ENCODE measurements around the gene MARVELD3. TPM values are rescaled to one million over a fixed set of nuclear protein-coding genes. Genes with fewer than 3 reads are reported as not detected.
"Not testable (repeated sequence)": the region's sequence is repeated elsewhere in the genome, so short reads cannot be mapped to it uniquely, and the experiment has no call there.

Gene MARVELD3
- total RNA-seq, 1 donor from 2014 or later = 0.25 TPM

DNA sequence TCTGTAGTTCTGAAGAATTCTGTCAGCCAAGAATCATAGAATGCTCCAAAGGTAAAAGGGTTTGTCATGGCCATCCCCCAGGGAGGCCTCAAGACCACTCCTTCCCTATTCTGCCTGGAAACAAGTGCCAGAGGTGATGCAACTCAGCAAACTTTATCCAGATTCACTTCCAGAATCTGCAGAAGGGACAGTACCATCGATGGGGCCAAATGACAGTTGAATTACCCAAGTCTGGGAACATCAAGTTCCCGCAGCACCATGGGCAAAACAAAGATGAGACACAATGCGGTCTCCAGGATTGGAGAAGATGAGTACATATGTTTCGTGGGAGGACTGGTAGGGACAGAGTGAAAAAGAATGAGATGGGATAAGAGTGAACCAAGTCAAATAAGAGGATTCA lies 35.4 kb upstream of the MARVELD3 start:
- no peak for DNase-seq
- Mint-ChIP-seq H3K36me3 (ENCODE audit: unreplicated experiment) (no peaks in the 10 kb centered on the region), H3K27ac (ENCODE audit: unreplicated experiment) (no peak overlapping the region), H3K27me3 (ENCODE audit: unreplicated experiment) (peaks cover 2% of the 10 kb centered on the region), H3K4me1 (ENCODE audit: low read depth, unreplicated experiment) (no peaks in the 10 kb centered on the region), H3K9me3 (ENCODE audit: unreplicated experiment) (peaks cover 3% of the 10 kb centered on the region), H3K4me3 (ENCODE audit: unreplicated experiment) (no peak overlapping the region)
- TF ChIP-seq, protein P1, sequence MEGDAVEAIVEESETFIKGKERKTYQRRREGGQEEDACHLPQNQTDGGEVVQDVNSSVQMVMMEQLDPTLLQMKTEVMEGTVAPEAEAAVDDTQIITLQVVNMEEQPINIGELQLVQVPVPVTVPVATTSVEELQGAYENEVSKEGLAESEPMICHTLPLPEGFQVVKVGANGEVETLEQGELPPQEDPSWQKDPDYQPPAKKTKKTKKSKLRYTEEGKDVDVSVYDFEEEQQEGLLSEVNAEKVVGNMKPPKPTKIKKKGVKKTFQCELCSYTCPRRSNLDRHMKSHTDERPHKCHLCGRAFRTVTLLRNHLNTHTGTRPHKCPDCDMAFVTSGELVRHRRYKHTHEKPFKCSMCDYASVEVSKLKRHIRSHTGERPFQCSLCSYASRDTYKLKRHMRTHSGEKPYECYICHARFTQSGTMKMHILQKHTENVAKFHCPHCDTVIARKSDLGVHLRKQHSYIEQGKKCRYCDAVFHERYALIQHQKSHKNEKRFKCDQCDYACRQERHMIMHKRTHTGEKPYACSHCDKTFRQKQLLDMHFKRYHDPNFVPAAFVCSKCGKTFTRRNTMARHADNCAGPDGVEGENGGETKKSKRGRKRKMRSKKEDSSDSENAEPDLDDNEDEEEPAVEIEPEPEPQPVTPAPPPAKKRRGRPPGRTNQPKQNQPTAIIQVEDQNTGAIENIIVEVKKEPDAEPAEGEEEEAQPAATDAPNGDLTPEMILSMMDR (IDR thresholded peaks at IDR 0.05; ENCODE audit: partially characterized antibody, unreplicated experiment) = no peak

DNA sequence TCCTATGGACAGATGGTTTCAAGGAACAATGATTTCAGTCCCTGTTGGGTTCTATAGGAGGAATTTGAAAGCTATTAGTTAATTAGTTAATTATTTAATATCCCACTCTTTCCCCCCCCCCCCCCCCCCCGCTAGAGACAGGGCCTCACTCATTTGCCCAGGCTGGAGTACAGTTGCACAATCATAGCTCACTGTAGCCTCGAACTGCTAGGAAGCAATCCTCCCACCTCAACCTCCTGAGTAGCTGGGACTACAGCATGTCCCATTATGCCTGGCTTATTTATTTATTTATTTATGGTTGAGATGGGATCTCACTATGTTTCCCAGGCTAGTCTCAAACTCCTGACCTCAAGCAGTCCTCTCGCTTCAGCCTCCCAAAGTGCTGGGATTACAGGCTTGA lies 34.1 kb upstream of the MARVELD3 start:
- Mint-ChIP-seq H3K9me3 (ENCODE audit: unreplicated experiment) (peaks cover 3% of the 10 kb centered on the region), H3K36me3 (ENCODE audit: unreplicated experiment) (no peaks in the 10 kb centered on the region), H3K27ac (ENCODE audit: unreplicated experiment) (no peak overlapping the region), H3K4me1 (ENCODE audit: low read depth, unreplicated experiment) (no peaks in the 10 kb centered on the region), H3K27me3 (ENCODE audit: unreplicated experiment) (no peaks in the 10 kb centered on the region), H3K4me3 (ENCODE audit: unreplicated experiment) (no peak overlapping the region)
- no peak for DNase-seq
- TF ChIP-seq, protein P1 (IDR thresholded peaks at IDR 0.05; ENCODE audit: partially characterized antibody, unreplicated experiment) = no peak

DNA sequence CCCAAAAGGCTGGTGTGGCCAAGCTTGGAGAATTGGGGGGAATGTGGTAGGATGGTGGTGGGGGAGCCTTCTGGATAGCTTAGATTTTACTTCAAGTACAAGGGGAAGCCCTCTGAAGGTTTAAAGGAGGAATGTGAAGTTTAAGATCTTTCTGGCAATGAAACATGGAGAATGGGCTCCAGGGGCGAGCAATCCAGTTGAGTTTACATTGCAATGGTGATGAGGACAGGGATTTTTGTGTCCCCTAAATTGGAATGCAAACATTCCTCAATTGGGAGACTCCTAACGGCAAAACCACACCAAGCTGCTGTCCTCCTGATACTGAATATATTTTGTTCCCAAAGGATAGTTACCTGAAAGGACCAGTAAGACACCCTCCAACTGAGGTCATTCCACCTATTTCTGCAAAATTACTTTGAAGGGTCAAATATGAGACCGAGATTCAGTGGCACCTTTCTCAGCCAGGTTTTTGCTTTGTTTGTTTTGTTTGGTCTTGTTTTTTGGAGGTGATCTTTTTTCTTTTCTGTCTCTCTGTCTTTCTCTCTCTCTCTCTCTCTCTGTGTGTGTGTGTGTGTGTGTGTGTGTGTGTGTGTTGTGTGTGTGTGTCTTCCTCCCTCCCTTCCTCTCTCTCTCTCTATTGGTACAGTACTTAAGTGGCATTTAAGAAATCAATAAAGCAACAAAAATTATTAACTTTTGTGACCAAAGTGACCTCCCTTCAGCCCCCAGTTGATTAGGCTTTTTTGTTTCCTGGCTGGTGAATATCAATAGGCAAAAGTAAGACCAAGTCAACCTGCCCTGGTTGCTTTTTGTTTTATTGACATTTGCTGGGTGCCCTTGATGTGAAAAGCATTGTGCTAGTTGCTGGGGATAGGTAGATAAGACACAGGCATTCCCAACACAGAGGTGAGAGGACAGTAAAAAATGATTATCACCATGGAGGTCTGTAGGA lies 32.7 kb upstream of the MARVELD3 start:
- no peaks in the 10 kb centered on the region for H3K27me3 Mint-ChIP-seq (ENCODE audit: unreplicated experiment)
- no peaks in the 10 kb centered on the region for H3K36me3 Mint-ChIP-seq (ENCODE audit: unreplicated experiment)
- peaks cover 1% of the 10 kb centered on the region for H3K9me3 Mint-ChIP-seq (ENCODE audit: unreplicated experiment)
- H3K27ac Mint-ChIP-seq (ENCODE audit: unreplicated experiment) = no peak overlapping the region
- DNase-seq = no peak
- TF ChIP-seq, protein P1 (IDR thresholded peaks at IDR 0.05; ENCODE audit: partially characterized antibody, unreplicated experiment) = no peak
- H3K4me1 Mint-ChIP-seq (ENCODE audit: low read depth, unreplicated experiment) = no peaks in the 10 kb centered on the region
- H3K4me3 Mint-ChIP-seq (ENCODE audit: unreplicated experiment) = no peak overlapping the region

DNA sequence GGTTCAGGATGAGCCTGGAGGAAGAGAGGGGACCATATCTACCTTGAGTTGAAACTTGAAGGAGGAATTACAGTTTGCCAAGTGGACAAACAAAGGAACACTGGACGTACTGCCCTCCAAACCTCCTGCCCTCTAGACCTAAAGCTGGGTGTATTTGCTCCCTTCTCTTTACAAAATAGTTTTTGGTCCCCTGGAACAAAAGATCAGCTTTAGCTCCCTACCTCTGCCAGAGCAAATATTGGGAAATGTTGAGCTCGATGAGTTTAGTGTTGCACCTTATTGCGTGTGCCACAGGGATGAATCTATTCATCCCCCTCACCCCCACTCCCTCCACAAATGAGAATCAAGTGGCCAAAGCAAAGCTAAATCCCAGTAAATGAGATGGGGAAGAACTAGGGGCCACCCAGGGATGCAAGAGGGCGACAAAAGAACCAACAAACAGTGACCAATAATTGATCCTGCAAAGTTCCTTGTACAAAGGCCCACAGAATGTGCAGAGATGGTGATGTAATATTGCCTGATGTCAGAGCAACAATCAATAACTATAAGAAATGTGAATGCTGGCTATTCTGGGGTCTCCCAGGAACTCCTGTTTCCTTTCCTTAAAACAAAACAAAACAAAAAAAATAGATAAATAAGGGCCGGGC lies 31.9 kb upstream of the MARVELD3 start:
- Mint-ChIP-seq H3K9me3 (ENCODE audit: unreplicated experiment) (peaks cover 1% of the 10 kb centered on the region), H3K27me3 (ENCODE audit: unreplicated experiment) (no peaks in the 10 kb centered on the region), H3K4me3 (ENCODE audit: unreplicated experiment) (no peak overlapping the region), H3K36me3 (ENCODE audit: unreplicated experiment) (no peaks in the 10 kb centered on the region), H3K4me1 (ENCODE audit: low read depth, unreplicated experiment) (no peaks in the 10 kb centered on the region), H3K27ac (ENCODE audit: unreplicated experiment) (no peak overlapping the region)
- no peak for DNase-seq
- TF ChIP-seq, protein P1 (IDR thresholded peaks at IDR 0.05; ENCODE audit: partially characterized antibody, unreplicated experiment) = no peak

DNA sequence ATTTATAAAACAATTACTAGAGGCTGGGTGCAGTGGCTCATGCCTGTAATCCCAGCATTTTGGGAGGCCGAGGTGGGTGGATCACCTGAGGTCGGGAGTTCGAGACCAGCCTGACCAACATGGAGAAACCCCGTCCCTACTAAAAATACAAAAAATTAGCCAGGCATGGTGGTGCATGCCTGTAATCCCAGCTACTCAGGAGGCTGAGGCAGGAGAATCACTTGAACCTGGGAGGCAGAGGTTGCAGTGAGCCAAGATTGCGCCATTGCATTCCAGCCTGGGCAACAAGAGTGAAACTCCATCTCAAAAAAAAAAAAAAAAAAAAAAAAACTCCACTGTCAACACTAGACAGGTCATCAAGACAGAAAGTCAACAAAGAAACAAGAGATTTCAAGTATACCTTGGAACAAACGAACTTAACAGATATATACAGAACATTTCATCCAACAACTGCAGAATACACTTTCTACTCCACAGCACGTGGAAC lies 30.6 kb upstream of the MARVELD3 start:
- not testable (repeated sequence) for H3K27me3 Mint-ChIP-seq (ENCODE audit: unreplicated experiment); H3K4me1 Mint-ChIP-seq (ENCODE audit: low read depth, unreplicated experiment); H3K9me3 Mint-ChIP-seq (ENCODE audit: unreplicated experiment); H3K36me3 Mint-ChIP-seq (ENCODE audit: unreplicated experiment); DNase-seq; H3K27ac Mint-ChIP-seq (ENCODE audit: unreplicated experiment); H3K4me3 Mint-ChIP-seq (ENCODE audit: unreplicated experiment)

DNA sequence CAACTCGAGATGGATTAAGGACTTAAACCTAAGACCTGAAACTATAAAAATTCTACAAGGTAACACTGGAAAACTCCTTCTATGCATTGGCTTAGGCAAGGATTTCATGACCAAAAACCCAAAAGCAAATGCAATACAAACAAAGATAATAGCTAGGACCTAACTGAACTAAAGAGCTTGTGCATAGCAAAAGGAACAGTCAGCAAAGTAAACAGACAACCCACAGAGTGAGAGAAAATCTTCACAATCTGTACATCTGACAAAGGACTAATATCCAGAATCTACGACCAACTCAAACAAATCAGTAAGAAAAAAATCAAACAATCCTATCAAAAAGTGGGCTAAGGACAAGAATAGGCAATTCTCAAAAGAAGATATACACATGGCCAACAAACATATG lies 27.6 kb upstream of the MARVELD3 start:
- not testable (repeated sequence) for DNase-seq; H3K9me3 Mint-ChIP-seq (ENCODE audit: unreplicated experiment); H3K4me3 Mint-ChIP-seq (ENCODE audit: unreplicated experiment); H3K36me3 Mint-ChIP-seq (ENCODE audit: unreplicated experiment); H3K27me3 Mint-ChIP-seq (ENCODE audit: unreplicated experiment); H3K4me1 Mint-ChIP-seq (ENCODE audit: low read depth, unreplicated experiment); H3K27ac Mint-ChIP-seq (ENCODE audit: unreplicated experiment)

Measured in glutamatergic neuron (in vitro differentiated cells).